LNCaP clone FGC (cell line): Measurements from ENCODE around the gene FBXL7.
A peak's percentile ranks its signal among the peaks of the same experiment; 100 is the strongest.

ENCODE experiments used
- DNase-seq: peaks from one replicate; pipeline ENCODE4 v3.0.0-alpha.2; 2011; ENCODE audit warnings: low read depth
- H3K4me3 ChIP-seq: 2 replicates; pipeline ENCODE4 v1.5.1; 2011; ENCODE audit warnings: mild to moderate bottlenecking, low read depth, low read length, control low read depth
- CTCF ChIP-seq: IDR thresholded peaks from 2 replicates; pipeline ENCODE4 v1.5.1; 2012; ENCODE audit warnings: mild to moderate bottlenecking; ENCODE audit not compliant: control insufficient read depth, insufficient read depth; ENCODE audit errors: extremely low read depth

Gene FBXL7

DNA sequence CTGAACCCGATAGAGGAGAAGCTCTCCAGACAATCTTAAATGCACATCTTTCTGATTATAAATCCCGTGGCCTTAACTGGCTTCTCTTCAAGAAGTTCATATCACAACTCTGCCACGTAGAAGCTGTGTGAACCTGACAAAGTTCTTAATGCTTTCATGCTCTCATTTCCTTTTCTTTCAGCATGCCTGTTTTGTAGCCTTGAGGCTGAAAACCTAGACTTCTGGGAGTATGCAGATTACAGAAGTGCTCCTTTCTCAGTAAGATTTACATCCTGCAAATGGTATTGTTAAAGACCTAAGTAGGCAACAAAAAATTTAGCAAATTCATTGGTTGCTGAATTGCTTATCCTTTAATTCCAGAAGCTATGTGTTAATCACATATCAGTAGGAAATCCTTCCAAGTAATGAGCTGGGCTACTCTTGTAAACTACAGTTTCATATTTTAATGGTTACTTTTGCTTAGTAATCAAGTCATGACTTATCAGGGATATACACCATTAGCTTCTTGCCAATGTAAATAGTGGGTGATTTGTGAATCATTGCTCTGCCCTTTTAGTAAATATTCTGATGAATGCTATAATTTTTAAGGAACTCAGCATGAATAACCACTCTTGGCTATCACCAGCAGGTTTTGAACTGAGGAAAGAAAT is 334.7 kb downstream of the FBXL7 start:
- peak; percentile 85 for DNase-seq
- TF ChIP-seq CTCF: no peak
- H3K4me3 ChIP-seq: no peak overlapping the region

DNA sequence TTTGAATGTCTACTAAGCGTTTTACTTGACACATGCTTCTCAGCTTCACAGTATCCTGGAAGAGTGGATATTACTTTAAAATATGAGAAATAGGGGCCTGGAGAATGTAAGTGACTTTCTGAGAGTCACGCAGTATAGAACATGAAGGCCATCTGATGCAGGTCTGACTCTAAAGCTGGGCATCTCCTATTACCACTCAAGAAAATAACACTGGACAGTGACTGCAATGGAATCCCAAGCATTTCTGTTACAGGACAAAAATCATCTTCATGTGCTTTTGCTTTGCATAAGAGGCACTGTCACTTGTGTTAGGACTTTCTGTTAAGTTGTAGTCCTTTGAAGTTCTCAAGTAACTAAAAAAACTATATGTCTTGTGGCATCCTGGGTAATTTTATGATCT is 335.5 kb downstream of the FBXL7 start:
- no peak for DNase-seq
- H3K4me3 ChIP-seq: no peak overlapping the region
- no peak for TF ChIP-seq CTCF

DNA sequence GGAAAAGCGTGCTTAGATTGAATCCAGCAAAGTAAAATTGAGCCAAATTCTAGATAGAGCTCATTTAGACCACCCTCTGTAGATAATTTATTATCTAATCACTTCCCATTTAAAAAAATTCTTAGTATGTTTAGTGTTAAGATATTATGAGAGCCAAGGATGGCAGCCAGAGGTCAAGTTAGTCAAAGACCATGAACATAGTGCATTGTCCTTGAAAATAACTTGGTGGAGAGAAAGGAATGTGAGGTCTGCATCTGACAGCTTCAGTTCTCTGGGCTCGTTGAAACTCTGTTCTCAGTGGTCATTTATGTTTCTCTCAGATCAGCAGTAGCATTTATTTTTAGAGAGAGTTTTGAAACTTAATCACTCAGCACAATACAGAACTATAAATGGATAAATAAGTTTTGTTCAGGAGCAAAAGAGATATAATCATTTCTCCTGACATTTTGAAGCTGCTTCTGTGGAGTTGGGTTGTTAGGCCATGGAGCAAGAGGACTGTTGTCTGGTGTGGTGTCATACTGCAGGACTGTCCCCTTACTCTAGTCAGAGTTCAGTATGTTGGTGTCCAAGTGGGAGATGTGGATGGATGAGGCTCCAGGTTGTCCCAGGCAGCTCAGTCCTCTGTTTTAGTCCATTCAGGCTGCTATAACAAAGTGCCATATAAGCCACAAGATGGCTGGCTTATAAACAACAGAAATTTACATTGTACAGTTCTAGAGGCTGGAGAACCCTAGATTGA is 337.7 kb downstream of the FBXL7 start:
- no peak for TF ChIP-seq CTCF
- DNase-seq: no peak
- no peak overlapping the region for H3K4me3 ChIP-seq

DNA sequence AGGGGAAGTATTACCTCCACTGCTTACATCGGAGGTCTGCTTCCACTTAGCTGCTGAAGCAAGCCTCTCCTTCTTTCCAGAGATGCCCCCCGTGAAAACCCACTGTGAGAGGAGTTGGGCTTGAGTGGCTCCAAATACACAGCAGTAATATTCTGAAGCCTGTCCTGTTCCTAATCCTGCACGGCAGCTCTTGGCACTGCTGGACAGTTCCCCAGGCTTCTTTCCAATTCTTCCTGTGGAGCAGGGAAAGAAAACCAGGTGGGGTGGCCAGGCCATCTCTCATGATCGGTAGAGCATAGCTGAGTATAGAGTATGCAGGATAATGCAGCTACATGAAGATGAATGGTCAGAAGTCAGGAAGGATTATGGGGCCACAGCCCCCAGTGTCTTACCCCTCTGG is 344.3 kb downstream of the FBXL7 start:
- DNase-seq: no peak
- no peak for TF ChIP-seq CTCF
- H3K4me3 ChIP-seq: no peak overlapping the region

GRCh38 chr5:15844871-15845270 is 344.9 kb downstream of the FBXL7 start:
- no peak for TF ChIP-seq CTCF
- no peak for DNase-seq
- H3K4me3 ChIP-seq: no peak overlapping the region

GRCh38 chr5:15850536-15850935 is 350.6 kb downstream of the FBXL7 start:
- no peak for TF ChIP-seq CTCF
- no peak for DNase-seq
- no peak overlapping the region for H3K4me3 ChIP-seq

DNA sequence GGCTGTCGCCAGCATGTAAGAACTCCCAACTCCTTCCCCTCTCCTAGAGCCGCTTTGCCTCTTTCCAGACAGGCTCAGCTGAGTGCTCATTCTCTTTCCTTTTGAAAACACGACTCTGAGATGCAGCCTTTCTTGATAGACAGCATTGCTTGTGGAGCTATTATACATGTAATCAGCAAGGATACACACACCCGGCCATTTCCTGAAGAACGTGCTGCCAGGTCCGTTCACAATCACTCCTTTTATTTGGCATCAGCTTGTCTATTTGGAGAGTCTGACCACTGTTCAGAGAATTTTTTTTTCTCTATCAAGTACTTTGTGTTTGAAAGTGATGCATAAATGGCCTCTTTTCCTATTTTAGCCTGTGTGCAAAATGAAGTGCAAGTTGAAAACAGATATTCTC is 351.0 kb downstream of the FBXL7 start:
- DNase-seq: no peak
- TF ChIP-seq CTCF: no peak
- H3K4me3 ChIP-seq: no peak overlapping the region
